Transverse colon (tissue), 4 donors: ENCODE data around the gene KLHL36. TPM values are rescaled to one million over a fixed set of nuclear protein-coding genes. Genes with fewer than 3 reads are reported as not detected.

Experiments
- DNase-seq: peaks from one replicate; pipeline ENCODE4 v3.0.0-alpha.2; 2019
- H3K27ac ChIP-seq, 4 donors: fragments of 200-600 bp; sonication (generic); 2 replicates each; pipeline ENCODE4 v1.5.1; 2016 to 2018; ENCODE audit warnings: inconsistent platforms in 4 of 4
- H3K27me3 ChIP-seq: fragments of 200-600 bp; sonication (generic); 2 replicates; pipeline ENCODE4 v1.5.1; 2017; ENCODE audit warnings: inconsistent platforms
- H3K36me3 ChIP-seq, 4 donors: fragments of 200-600 bp; sonication (generic); 2 replicates each; pipeline ENCODE4 v1.5.1; 2017 to 2019; ENCODE audit warnings: inconsistent platforms in 4 of 4
- H3K4me1 ChIP-seq, 4 donors: fragments of 200-600 bp; sonication (generic); 2 replicates each; pipeline ENCODE4 v1.5.1; 2017 to 2020; ENCODE audit warnings: inconsistent platforms in 4 of 4
- H3K4me3 ChIP-seq, 4 donors: fragments of 200-600 bp; sonication (generic); 1 replicate in 1 of 4; 2 replicates in 3 of 4; pipeline versions ENCODE4 v1.5.1 to v1.6.1; 2017 to 2019; ENCODE audit warnings: inconsistent platforms in 4 of 4
- H3K9me3 ChIP-seq, 2 donors: fragments of 200-600 bp; sonication (generic); 2 replicates each; pipeline ENCODE4 v1.5.1; 2017 to 2019; ENCODE audit warnings: inconsistent platforms in 2 of 2
- CTCF ChIP-seq, 5 experiments: fragments of 200-600 bp in 3 of 5; fragments of 450-650 bp in 2 of 5; sonication (generic) in 3 of 5; IDR thresholded peaks; 1 replicate in 2 of 5; 2 replicates in 3 of 5; pipeline ENCODE4 v1.5.1; 2016 to 2017; ENCODE audit warnings: antibody characterized with exemption in 5 of 5, inconsistent platforms in 3 of 5, mild to moderate bottlenecking in 2 of 5, moderate library complexity in 1 of 5
- EP300 ChIP-seq: sonication (generic); formaldehyde crosslinking; IDR thresholded peaks from one replicate; pipeline ENCODE4 v1.6.1; 2017; ENCODE audit warnings: antibody characterized with exemption, low read depth
- POLR2A ChIP-seq: fragments of 450-650 bp; IDR thresholded peaks from one replicate; pipeline ENCODE4 v1.6.1; 2016; ENCODE audit warnings: antibody characterized with exemption, mild to moderate bottlenecking, moderate library complexity
- POLR2AphosphoS5 ChIP-seq, 3 donors: sonication (generic); formaldehyde crosslinking; IDR thresholded peaks; one replicate each; pipeline ENCODE4 v1.6.1; 2016; ENCODE audit warnings: antibody characterized with exemption in 3 of 3
- WGBS, 2 donors: methylation state at CpG; one replicate each; pipeline ENCODE4 v1.1.5; 2018; ENCODE audit warnings: low coverage in 1 of 2; 5-methylcytosine and 5-hydroxymethylcytosine counted together
- in situ Hi-C, 4 donors: fragments of 200-750 bp; cut with MboI; loops; one replicate each; pipeline versions ENCODE4 v1.15.0 to v1.15.1; 2017; ENCODE audit warnings: low sequenced_read_pairs in 3 of 4, low pct_ligation_motif_present in 1 of 4, low pct_unique_long_range_greater_than_20kb in 1 of 4
- intact Hi-C: fragments of 100-400 bp; cut with DNase I; formaldehyde crosslinking; loops from one replicate; pipeline ENCODE4 v1.15.1; 2023; ENCODE audit warnings: low total_unique reads
- total RNA-seq, 4 donors: library from RNA; depleted of rRNA; stranded (reverse); fragments of >200 nt; gene quantifications; one replicate each; pipeline ENCODE4 v1.1.0, GENCODE V29; 2016

KLHL36 gene
- total RNA-seq, 4 donors from 2014 or later: 38.0 to 75.5 (median 66.7) TPM

DNA sequence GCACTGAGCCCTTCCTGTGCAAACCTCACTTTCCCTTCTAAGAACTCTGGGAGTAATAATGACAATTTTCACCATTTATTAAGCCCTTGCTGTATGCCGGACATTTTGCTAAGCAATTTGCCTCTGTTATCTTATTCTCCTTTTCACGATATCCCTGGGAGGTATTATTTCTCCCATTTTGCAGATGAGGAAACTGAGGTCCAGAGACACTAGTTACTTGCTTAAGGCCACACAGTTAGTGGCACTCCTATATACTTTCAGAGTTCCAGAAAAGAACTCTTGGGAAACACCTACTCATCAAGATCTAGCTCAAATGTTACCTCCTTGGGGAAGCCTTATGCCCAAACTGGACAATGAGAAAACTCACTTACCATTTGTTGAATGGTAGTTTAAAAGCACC lies 46.7 kb downstream of the KLHL36 start:
- peaks cover 0 to 7% (median 6%) of the 10 kb centered on the region in 4 donors for H3K4me1 ChIP-seq
- TF ChIP-seq CTCF (IDR thresholded peaks at IDR 0.05) (no peak), POLR2A (no peak), EP300 (no peak), POLR2AphosphoS5 (IDR thresholded peaks at IDR 0.05) (no peak)
- intact Hi-C loops: no loop called here
- in situ Hi-C loops: no loop called here
- H3K36me3 ChIP-seq: no peaks in the 10 kb centered on the region
- no peak overlapping the region for H3K4me3 ChIP-seq
- no peaks in the 10 kb centered on the region for H3K27me3 ChIP-seq
- WGBS, 2 donors: 94 to 100% methylated on average over 2 of the region's 2 CpGs
- no peaks in the 10 kb centered on the region for H3K9me3 ChIP-seq
- no peak overlapping the region for H3K27ac ChIP-seq
- DNase-seq: no peak

- no peaks in the 10 kb centered on the region for H3K27me3 ChIP-seq
- TF ChIP-seq POLR2AphosphoS5 (IDR thresholded peaks at IDR 0.05) (no peak), POLR2A (no peak), CTCF (IDR thresholded peaks at IDR 0.05) (no peak), EP300 (no peak)
- intact Hi-C loops (no loop called here), in situ Hi-C loops (no loop called here)
- no peaks in the 10 kb centered on the region for H3K36me3 ChIP-seq
- H3K4me3 ChIP-seq: peak overlapping the region; percentile 84 to 99 (median 98)
- H3K9me3 ChIP-seq: no peaks in the 10 kb centered on the region
- 0 to 27% methylated on average over 2 to 24 of the region's 29 CpGs for WGBS, 2 donors
- H3K27ac ChIP-seq: peak overlapping the region; percentile 90 to 96 (median 94)
- peak; percentile 17 for DNase-seq
- H3K4me1 ChIP-seq: peaks cover 4 to 37% (median 24%) of the 10 kb centered on the region in 4 donors
Observed at GRCh38 chr16:84699147-84699711, 50.9 kb downstream of the KLHL36 start.

GRCh38 chr16:84699712-84700445 lies 51.6 kb downstream of the KLHL36 start, which contains the start of gene USP10:
Gene USP10, plus strand, starts transcription at chr16:84700000. Its CDS starts 91 bp downstream, at chr16:84700091.
- in situ Hi-C loops (loop anchor here in 1 of 4 donors (25.0 kb wide), 1 partner anchor 188 kb away; the partner anchor contains the start of gene MEAK7), intact Hi-C loops (no loop called here)
- Histone ChIP-seq H3K27ac (peak within 1 kb of the TSS; percentile 90 to 96 (median 94)), H3K9me3 (no peaks in the 10 kb centered on the region), H3K27me3 (no peaks in the 10 kb centered on the region), H3K4me3 (peak within 1 kb of the TSS; percentile 96 to 99 (median 98)), H3K36me3 (no peaks in the 10 kb centered on the region), H3K4me1 (peaks cover 4 to 43% (median 30%) of the 10 kb centered on the region in 4 donors)
- WGBS, 2 donors: 1% methylated on average over 56 of the region's 97 CpGs; no CpG with 5 or more reads in 1 of the 2 donors
- TF ChIP-seq CTCF (IDR thresholded peaks at IDR 0.05): no peak
- peak; percentile 29 to 69 (median 59) for TF ChIP-seq POLR2AphosphoS5 (IDR thresholded peaks at IDR 0.05)
- peak; percentile 12 for TF ChIP-seq POLR2A
- peak; percentile 86 for DNase-seq

GRCh38 chr16:84700446-84701300 lies 52.4 kb downstream of the KLHL36 start:
- no peak for TF ChIP-seq CTCF (IDR thresholded peaks at IDR 0.05)
- TF ChIP-seq EP300: no peak
- in situ Hi-C loops: loop anchor here in 1 of 4 donors (25.0 kb wide), 1 partner anchor 188 kb away; the partner anchor contains the start of gene MEAK7
- H3K4me3 ChIP-seq: peak overlapping the region; percentile 96 to 99 (median 98)

More at GRCh38 chr16:84700446-84701300, 52.4 kb downstream of the KLHL36 start:
- no peaks in the 10 kb centered on the region for H3K9me3 ChIP-seq
- peak; percentile 44 for DNase-seq
- no peaks in the 10 kb centered on the region for H3K36me3 ChIP-seq
- no peaks in the 10 kb centered on the region for H3K27me3 ChIP-seq
- WGBS, 2 donors: 4 to 8% methylated on average over 14 to 20 of the region's 28 CpGs
- H3K4me1 ChIP-seq: peaks cover 4 to 49% (median 36%) of the 10 kb centered on the region in 4 donors
- peak overlapping the region; percentile 90 to 96 (median 94) for H3K27ac ChIP-seq
- intact Hi-C loops: no loop called here
